ENCODE data around the gene GGA3. TPM values are rescaled to one million over a fixed set of nuclear protein-coding genes. Genes with fewer than 3 reads are reported as not detected.

Gene GGA3
- total RNA-seq, 1 experiment from 2014 or later: 37.5 TPM

GRCh38 chr17:75270218-75270965, 9.0 kb upstream of the GGA3 start:
- Histone ChIP-seq H2AFZ (peak overlapping the region; percentile 99), H3K36me3 (ENCODE audit: low read depth) (0 out of 2 replicates have a peak, but pooled peaks cover 7% of the 10 kb centered on the region), H3F3A (ENCODE audit: insufficient read depth, low read depth) (peaks cover 50% of the 10 kb centered on the region; the same call in 1 of the 2 replicates), H3K79me2 (ENCODE audit: low read depth) (0 out of 2 replicates have a peak, but pooled peaks cover 5% of the 10 kb centered on the region), H3K4me3 (peak overlapping the region; percentile 95), H3K4me2 (peak overlapping the region; percentile 99), H3K27me3 (ENCODE audit: insufficient read depth, low read depth) (no peaks in the 10 kb centered on the region), H3K4me1 (replicated peaks; ENCODE audit: insufficient read depth) (peaks cover 7% of the 10 kb centered on the region; the same call in 1 of the 2 replicates), H4K20me1 (ENCODE audit: insufficient read depth) (no peaks in the 10 kb centered on the region), H3K9me3 (ENCODE audit: insufficient read depth, low read depth) (no peaks in the 10 kb centered on the region), H3K27ac (peak overlapping the region; percentile 54), H3K9me2 (ENCODE audit: insufficient read depth) (no peaks in the 10 kb centered on the region)
- TSS peak; percentile 35 for BruUV-seq (replicated peaks)
- TF ChIP-seq EZH2 (IDR thresholded peaks at IDR 0.05; ENCODE audit: low read depth): no peak
- TF ChIP-seq CTCF (conservative IDR thresholded peaks at IDR 0.05): peak; percentile 39; the same call in 1 of the 2 replicates
- ChIA-PET POLR2A (ENCODE audit: unreplicated experiment) (interaction anchor here (0.6 to 1.5 kb wide), 4 partner anchors 19 to 137 kb away, joined by 3 to 9 read pairs (median 4); partner anchors contain the start of gene SLC25A19), CTCF (interaction anchor here (0.5 to 2.0 kb wide), 10 partner anchors 8 to 255 kb away, joined by 3 to 15 read pairs (median 4); partner anchors contain the start of genes GGA3, MRPS7, SLC25A19 and TMEM94)
- DNase-seq: peak; percentile 63 to 72
- intact Hi-C loops (cut with micrococcal nuclease; ENCODE audit: unreplicated experiment): loop anchor here (1.0 kb wide), 1 partner anchor 19 kb away; the partner anchor contains the start of gene SLC25A19

DNA sequence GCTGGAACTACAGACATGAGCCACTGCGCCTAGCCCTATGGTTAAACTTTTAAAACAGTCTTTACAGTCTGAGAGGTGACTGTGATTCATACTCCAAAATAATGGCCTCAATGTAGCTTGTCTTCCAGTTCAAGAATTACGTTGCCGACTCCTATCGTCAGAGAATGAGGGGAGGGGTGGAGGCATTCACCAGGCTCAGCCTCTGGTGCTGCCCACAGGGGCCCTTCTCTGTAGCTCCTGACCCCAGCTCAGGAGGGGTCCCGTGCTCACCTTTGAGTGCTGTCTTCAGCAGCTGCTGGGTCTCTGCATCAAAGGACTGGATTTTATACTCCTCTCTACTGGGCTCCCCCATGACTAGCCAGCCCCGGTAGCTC, 8.4 kb upstream of the GGA3 start:
- 0 out of 2 replicates have a peak, but pooled peaks cover 7% of the 10 kb centered on the region for H3K36me3 ChIP-seq (ENCODE audit: low read depth)
- no peaks in the 10 kb centered on the region for H4K20me1 ChIP-seq (ENCODE audit: insufficient read depth)
- H3K9me3 ChIP-seq (ENCODE audit: insufficient read depth, low read depth): no peaks in the 10 kb centered on the region
- H3K9me2 ChIP-seq (ENCODE audit: insufficient read depth): no peaks in the 10 kb centered on the region
- H3K27me3 ChIP-seq (ENCODE audit: insufficient read depth, low read depth): no peaks in the 10 kb centered on the region
- no peak for TF ChIP-seq EZH2 (IDR thresholded peaks at IDR 0.05; ENCODE audit: low read depth)
- no peak for TF ChIP-seq CTCF (conservative IDR thresholded peaks at IDR 0.05)
- intact Hi-C loops (cut with micrococcal nuclease; ENCODE audit: unreplicated experiment): loop anchor here (1.0 to 10.0 kb wide), 2 partner anchors 19 to 245 kb away; partner anchors contain the start of genes CASKIN2, SLC25A19 and TSEN54
- ChIA-PET POLR2A (ENCODE audit: unreplicated experiment) (interaction anchor here (0.6 kb wide), 1 partner anchor 39 kb away, joined by 3 read pairs; no protein-coding TSS in a partner anchor), CTCF (interaction anchor here (0.5 to 2.0 kb wide), 5 partner anchors 19 to 255 kb away, joined by 3 to 15 read pairs (median 4); partner anchors contain the start of gene SLC25A19)
- no TSS peak for BruUV-seq (replicated peaks)
- H3F3A ChIP-seq (ENCODE audit: insufficient read depth, low read depth): peaks cover 48% of the 10 kb centered on the region; the same call in 1 of the 2 replicates
- H3K4me2 ChIP-seq: peak overlapping the region; percentile 99
- DNase-seq: no peak
- H3K79me2 ChIP-seq (ENCODE audit: low read depth): 0 out of 2 replicates have a peak, but pooled peaks cover 5% of the 10 kb centered on the region
- H3K4me3 ChIP-seq: peak overlapping the region; percentile 95
- H3K4me1 ChIP-seq (replicated peaks; ENCODE audit: insufficient read depth): peaks cover 7% of the 10 kb centered on the region; the same call in 1 of the 2 replicates
- H3K27ac ChIP-seq: peak overlapping the region; percentile 54
- peak overlapping the region; percentile 99 for H2AFZ ChIP-seq

DNA sequence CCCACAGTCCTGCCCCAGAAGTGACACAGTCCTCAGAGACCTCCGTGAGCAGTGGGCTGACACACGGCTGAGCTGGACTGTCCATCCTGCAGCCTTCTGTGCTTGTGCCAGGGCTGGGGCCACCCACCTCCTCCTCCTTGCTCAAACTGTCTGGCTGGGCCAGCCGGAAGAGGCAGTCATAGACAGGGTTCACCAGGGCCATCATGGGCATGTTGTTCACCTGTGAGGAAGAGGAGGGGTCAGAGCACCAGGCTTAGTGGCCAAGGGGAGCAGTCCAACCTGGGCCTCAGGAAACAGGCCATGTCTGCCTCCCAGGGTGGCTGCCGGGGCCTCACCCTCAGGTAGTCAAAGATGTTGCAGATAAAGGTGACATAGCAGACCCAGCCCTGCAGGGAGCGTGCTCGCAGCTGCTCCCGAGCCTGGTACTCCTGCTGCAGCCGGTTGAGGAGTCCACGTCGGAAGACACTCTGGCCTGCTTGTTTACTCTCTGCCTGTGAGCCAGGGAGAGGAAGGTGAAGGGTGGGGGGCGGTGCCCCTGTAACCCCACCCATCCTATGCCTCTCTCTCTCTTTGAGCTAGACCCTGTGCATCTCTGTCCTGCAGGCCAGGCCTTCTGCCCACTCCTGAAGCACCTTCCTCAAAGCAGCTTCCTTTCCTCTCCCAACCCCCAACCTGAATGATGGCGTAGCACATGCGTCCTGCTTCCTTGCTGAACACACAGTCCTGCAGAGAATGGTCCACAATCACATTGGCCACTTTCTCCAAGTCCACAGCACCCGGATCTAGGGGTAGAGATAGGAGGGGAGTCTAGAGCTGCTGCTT, 6.2 kb upstream of the GGA3 start:
- H3K27ac ChIP-seq: no peak overlapping the region
- peaks cover 10% of the 10 kb centered on the region for H3K79me2 ChIP-seq (ENCODE audit: low read depth)
- no peak for DNase-seq
- peaks cover 12% of the 10 kb centered on the region; the same call in 1 of the 2 replicates for H3K4me1 ChIP-seq (replicated peaks; ENCODE audit: insufficient read depth)
- H3F3A ChIP-seq (ENCODE audit: insufficient read depth, low read depth): peaks cover 35% of the 10 kb centered on the region; the same call in 1 of the 2 replicates
- no peaks in the 10 kb centered on the region for H4K20me1 ChIP-seq (ENCODE audit: insufficient read depth)
- no peaks in the 10 kb centered on the region for H3K27me3 ChIP-seq (ENCODE audit: insufficient read depth, low read depth)
- ChIA-PET POLR2A (ENCODE audit: unreplicated experiment) (interaction anchor here (0.5 to 0.6 kb wide), 5 partner anchors 10 to 207 kb away, joined by 3 to 15 read pairs (median 6); no protein-coding TSS in a partner anchor), CTCF (no interaction called here)
- TF ChIP-seq CTCF (conservative IDR thresholded peaks at IDR 0.05) (no peak), EZH2 (IDR thresholded peaks at IDR 0.05; ENCODE audit: low read depth) (no peak)
- intact Hi-C loops (cut with micrococcal nuclease; ENCODE audit: unreplicated experiment): loop anchor here (10.0 kb wide), 1 partner anchor 247 kb away; the partner anchor contains the start of genes CASKIN2 and TSEN54
- 0 out of 2 replicates have a peak, but pooled peaks cover 7% of the 10 kb centered on the region for H3K36me3 ChIP-seq (ENCODE audit: low read depth)
- no peak overlapping the region for H2AFZ ChIP-seq
- no peaks in the 10 kb centered on the region for H3K9me3 ChIP-seq (ENCODE audit: insufficient read depth, low read depth)
- H3K4me2 ChIP-seq: no peak overlapping the region
- H3K4me3 ChIP-seq: no peak overlapping the region
- BruUV-seq (replicated peaks): no TSS peak
- no peaks in the 10 kb centered on the region for H3K9me2 ChIP-seq (ENCODE audit: insufficient read depth)
